WTC11 (cell line): ENCODE results near the gene CEP295NL. TPM values are rescaled to one million over a fixed set of nuclear protein-coding genes. Genes with fewer than 3 reads are reported as not detected.

Source experiments
- ATAC-seq: fragments of 200-7000 bp; cut with Tn5 transposase; 2 replicates; pipeline ENCODE4 v1.10.0; 2021; ENCODE audit warnings: mild to moderate bottlenecking, moderate library complexity
- CTCF ChIA-PET: fragments of 300-600 bp; sonication (Branson Sonifier 250); formaldehyde crosslinking; loops from one replicate; lab custom pipeline; 2021; ENCODE audit warnings: antibody characterized with exemption; lab: Charles Lee
- POLR2A ChIA-PET: fragments of 350-600 bp; sonication (Branson Sonifier 250); formaldehyde crosslinking; loops from one replicate; lab custom pipeline; 2021; ENCODE audit warnings: antibody characterized with exemption; lab: Charles Lee
- DNase-seq: peaks from one replicate; pipeline ENCODE4 v3.0.0; 2021; ENCODE audit warnings: low spot score
- H3K27ac Mint-ChIP-seq: 2 replicates; pipeline ENCODE4 v1.8.0; 2021; ENCODE audit warnings: mixed read lengths
- H3K27me3 Mint-ChIP-seq: 2 replicates; pipeline ENCODE4 v1.8.0; 2021; ENCODE audit warnings: low read depth, mild to moderate bottlenecking, moderate library complexity, mixed read lengths
- H3K36me3 Mint-ChIP-seq: 2 replicates; pipeline ENCODE4 v1.8.0; 2021; ENCODE audit warnings: mixed read lengths
- H3K4me1 Mint-ChIP-seq: 2 replicates; pipeline ENCODE4 v1.8.0; 2022; ENCODE audit warnings: mixed read lengths
- H3K4me3 Mint-ChIP-seq: 2 replicates; pipeline ENCODE4 v1.8.0; 2021; ENCODE audit warnings: mild to moderate bottlenecking, moderate library complexity, mixed read lengths
- H3K9me3 Mint-ChIP-seq: 2 replicates; pipeline ENCODE4 v1.8.0; 2021; ENCODE audit warnings: mixed read lengths
- CBFB ChIP-seq: sonication (generic); formaldehyde crosslinking; IDR thresholded peaks from 2 replicates; pipeline ENCODE4 v1.8.1; 2022; ENCODE audit warnings: mild to moderate bottlenecking, low read depth, missing genetic modification reagents
- CREM ChIP-seq: sonication (generic); formaldehyde crosslinking; IDR thresholded peaks from 2 replicates; pipeline ENCODE4 v1.8.1; 2022; ENCODE audit warnings: mild to moderate bottlenecking, missing genetic modification reagents, moderate library complexity
- GRHL2 ChIP-seq: fragments of 250-450 bp; sonication (Bioruptor Pico); IDR thresholded peaks from 2 replicates; pipeline ENCODE4 v1.8.0; 2022; ENCODE audit warnings: mild to moderate bottlenecking, moderate library complexity; ENCODE audit not compliant: insufficient replicate concordance, severe bottlenecking
- JAZF1 ChIP-seq: fragments of 250-450 bp; sonication (Bioruptor Pico); IDR thresholded peaks from 2 replicates; pipeline ENCODE4 v1.9.0; 2021; ENCODE audit warnings: moderate library complexity, mild to moderate bottlenecking, inconsistent platforms
- NFYB ChIP-seq: sonication (generic); formaldehyde crosslinking; conservative IDR thresholded peaks from 2 replicates; pipeline ENCODE4 v1.8.0; 2022; ENCODE audit warnings: low read depth, missing genetic modification reagents
- TEAD4 ChIP-seq: sonication (generic); formaldehyde crosslinking; IDR thresholded peaks from 2 replicates; pipeline ENCODE4 v1.8.0; 2022; ENCODE audit warnings: mild to moderate bottlenecking, missing genetic modification reagents
- ZNF263 ChIP-seq: sonication (generic); formaldehyde crosslinking; IDR thresholded peaks from 2 replicates; pipeline ENCODE4 v1.8.1; 2022; ENCODE audit warnings: low read depth, mild to moderate bottlenecking, moderate library complexity, missing genetic modification reagents
- total RNA-seq: library from RNA; stranded (reverse); gene quantifications from 3 replicates; pipeline ENCODE4 v1.2.3, GENCODE V29; 2021
- TF ChIP-seq, protein P1 (sequence below): fragments of 250-450 bp; sonication (Bioruptor Pico); IDR thresholded peaks from 2 replicates; pipeline ENCODE4 v1.9.0; 2021; ENCODE audit warnings: mild to moderate bottlenecking, borderline replicate concordance
- TF ChIP-seq, protein P2 (sequence below): sonication (generic); formaldehyde crosslinking; IDR thresholded peaks from 2 replicates; pipeline ENCODE4 v1.8.1; 2023; ENCODE audit warnings: mild to moderate bottlenecking, missing genetic modification reagents, moderate library complexity
- TF ChIP-seq, protein P3 (sequence below): fragments of 250-450 bp; sonication (Bioruptor Pico); conservative IDR thresholded peaks from 2 replicates; pipeline ENCODE4 v1.9.0; 2021; ENCODE audit warnings: mild to moderate bottlenecking
- TF ChIP-seq, protein P4 (sequence below): fragments of 250-450 bp; sonication (Bioruptor Pico); IDR thresholded peaks from 2 replicates; pipeline ENCODE4 v1.9.0; 2021; ENCODE audit warnings: mild to moderate bottlenecking
- TF ChIP-seq, protein P5 (sequence below): sonication (generic); formaldehyde crosslinking; IDR thresholded peaks from 2 replicates; pipeline ENCODE4 v1.8.0; 2022; ENCODE audit warnings: missing genetic modification reagents
- TF ChIP-seq, protein P6 (sequence below): sonication (generic); formaldehyde crosslinking; IDR thresholded peaks from 2 replicates; pipeline ENCODE4 v1.8.0; 2022; ENCODE audit warnings: mild to moderate bottlenecking, missing genetic modification reagents

CEP295NL gene
- total RNA-seq, 1 experiment from 2014 or later = 0.61 TPM

DNA sequence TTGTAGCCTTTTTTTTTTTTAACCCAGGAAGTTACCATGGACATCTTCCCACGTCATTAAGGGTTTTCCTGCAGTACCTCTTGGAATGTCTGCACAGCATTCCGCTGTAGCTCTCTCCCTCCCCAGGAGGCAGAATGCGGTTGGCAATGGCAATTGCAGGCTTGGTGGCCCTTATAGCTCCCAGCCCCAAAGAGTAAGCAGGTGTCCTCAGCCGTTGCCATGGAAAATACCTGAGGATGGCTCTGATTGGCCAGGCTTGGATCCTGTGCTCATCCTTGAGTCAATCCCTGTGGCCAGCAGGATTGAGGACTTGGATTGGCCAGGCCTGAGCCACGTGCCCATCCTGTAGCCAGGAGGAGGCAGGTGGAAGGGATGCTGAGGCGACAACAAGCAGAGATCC lies 37.7 kb upstream of the CEP295NL start:
- Mint-ChIP-seq H3K27ac (no peak overlapping the region), H3K4me3 (no peak overlapping the region), H3K27me3 (no peaks in the 10 kb centered on the region), H3K36me3 (no peaks in the 10 kb centered on the region), H3K4me1 (no peaks in the 10 kb centered on the region), H3K9me3 (no peaks in the 10 kb centered on the region)
- TF ChIP-seq CBFB = no peak
- no peak for TF ChIP-seq CREM (CRISPR knock-in tag)
- TF ChIP-seq, protein P1, sequence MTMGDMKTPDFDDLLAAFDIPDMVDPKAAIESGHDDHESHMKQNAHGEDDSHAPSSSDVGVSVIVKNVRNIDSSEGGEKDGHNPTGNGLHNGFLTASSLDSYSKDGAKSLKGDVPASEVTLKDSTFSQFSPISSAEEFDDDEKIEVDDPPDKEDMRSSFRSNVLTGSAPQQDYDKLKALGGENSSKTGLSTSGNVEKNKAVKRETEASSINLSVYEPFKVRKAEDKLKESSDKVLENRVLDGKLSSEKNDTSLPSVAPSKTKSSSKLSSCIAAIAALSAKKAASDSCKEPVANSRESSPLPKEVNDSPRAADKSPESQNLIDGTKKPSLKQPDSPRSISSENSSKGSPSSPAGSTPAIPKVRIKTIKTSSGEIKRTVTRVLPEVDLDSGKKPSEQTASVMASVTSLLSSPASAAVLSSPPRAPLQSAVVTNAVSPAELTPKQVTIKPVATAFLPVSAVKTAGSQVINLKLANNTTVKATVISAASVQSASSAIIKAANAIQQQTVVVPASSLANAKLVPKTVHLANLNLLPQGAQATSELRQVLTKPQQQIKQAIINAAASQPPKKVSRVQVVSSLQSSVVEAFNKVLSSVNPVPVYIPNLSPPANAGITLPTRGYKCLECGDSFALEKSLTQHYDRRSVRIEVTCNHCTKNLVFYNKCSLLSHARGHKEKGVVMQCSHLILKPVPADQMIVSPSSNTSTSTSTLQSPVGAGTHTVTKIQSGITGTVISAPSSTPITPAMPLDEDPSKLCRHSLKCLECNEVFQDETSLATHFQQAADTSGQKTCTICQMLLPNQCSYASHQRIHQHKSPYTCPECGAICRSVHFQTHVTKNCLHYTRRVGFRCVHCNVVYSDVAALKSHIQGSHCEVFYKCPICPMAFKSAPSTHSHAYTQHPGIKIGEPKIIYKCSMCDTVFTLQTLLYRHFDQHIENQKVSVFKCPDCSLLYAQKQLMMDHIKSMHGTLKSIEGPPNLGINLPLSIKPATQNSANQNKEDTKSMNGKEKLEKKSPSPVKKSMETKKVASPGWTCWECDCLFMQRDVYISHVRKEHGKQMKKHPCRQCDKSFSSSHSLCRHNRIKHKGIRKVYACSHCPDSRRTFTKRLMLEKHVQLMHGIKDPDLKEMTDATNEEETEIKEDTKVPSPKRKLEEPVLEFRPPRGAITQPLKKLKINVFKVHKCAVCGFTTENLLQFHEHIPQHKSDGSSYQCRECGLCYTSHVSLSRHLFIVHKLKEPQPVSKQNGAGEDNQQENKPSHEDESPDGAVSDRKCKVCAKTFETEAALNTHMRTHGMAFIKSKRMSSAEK (CRISPR knock-in tag) = no peak
- no peak for TF ChIP-seq JAZF1
- no peak for TF ChIP-seq GRHL2 (CRISPR knock-in tag)
- TF ChIP-seq, protein P2, sequence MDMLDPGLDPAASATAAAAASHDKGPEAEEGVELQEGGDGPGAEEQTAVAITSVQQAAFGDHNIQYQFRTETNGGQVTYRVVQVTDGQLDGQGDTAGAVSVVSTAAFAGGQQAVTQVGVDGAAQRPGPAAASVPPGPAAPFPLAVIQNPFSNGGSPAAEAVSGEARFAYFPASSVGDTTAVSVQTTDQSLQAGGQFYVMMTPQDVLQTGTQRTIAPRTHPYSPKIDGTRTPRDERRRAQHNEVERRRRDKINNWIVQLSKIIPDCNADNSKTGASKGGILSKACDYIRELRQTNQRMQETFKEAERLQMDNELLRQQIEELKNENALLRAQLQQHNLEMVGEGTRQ = peak; percentile 92
- TF ChIP-seq, protein P3, sequence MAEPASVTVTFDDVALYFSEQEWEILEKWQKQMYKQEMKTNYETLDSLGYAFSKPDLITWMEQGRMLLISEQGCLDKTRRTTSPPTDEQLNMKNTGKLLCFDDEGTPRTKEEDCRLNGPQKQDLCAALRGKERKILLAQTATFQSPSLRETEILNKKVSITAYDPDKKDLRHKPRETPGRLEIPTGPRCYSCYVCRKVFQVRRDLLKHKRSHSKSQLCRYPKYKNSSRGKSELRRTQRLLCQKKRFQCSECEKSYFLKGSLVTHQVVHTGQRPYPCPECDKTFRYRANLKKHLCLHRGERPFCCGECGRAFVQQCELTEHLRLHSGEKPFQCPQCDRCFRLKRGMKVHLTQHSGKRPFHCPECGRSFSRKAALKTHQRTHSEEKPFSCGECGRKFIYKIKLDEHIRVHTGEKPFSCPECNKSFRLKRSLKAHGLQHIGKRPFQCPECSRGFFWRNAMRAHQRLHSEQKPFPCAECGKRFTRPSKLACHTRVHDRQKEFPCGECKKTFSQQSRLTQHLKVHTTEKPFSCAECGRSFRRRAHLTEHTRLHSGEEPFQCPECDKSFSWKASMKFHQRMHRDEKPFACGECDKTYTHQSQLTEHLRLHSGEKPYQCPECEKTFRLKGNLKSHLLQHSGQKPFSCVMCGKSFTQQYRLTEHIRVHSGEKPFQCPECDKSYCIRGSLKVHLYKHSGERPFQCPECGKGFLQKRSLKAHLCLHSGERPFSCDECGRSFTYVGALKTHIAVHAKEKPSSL (CRISPR knock-in tag) = no peak
- TF ChIP-seq ZNF263 (CRISPR knock-in tag) = no peak
- TF ChIP-seq, protein P4, sequence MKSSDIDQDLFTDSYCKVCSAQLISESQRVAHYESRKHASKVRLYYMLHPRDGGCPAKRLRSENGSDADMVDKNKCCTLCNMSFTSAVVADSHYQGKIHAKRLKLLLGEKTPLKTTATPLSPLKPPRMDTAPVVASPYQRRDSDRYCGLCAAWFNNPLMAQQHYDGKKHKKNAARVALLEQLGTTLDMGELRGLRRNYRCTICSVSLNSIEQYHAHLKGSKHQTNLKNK (CRISPR knock-in tag) = no peak
- TF ChIP-seq, protein P5, sequence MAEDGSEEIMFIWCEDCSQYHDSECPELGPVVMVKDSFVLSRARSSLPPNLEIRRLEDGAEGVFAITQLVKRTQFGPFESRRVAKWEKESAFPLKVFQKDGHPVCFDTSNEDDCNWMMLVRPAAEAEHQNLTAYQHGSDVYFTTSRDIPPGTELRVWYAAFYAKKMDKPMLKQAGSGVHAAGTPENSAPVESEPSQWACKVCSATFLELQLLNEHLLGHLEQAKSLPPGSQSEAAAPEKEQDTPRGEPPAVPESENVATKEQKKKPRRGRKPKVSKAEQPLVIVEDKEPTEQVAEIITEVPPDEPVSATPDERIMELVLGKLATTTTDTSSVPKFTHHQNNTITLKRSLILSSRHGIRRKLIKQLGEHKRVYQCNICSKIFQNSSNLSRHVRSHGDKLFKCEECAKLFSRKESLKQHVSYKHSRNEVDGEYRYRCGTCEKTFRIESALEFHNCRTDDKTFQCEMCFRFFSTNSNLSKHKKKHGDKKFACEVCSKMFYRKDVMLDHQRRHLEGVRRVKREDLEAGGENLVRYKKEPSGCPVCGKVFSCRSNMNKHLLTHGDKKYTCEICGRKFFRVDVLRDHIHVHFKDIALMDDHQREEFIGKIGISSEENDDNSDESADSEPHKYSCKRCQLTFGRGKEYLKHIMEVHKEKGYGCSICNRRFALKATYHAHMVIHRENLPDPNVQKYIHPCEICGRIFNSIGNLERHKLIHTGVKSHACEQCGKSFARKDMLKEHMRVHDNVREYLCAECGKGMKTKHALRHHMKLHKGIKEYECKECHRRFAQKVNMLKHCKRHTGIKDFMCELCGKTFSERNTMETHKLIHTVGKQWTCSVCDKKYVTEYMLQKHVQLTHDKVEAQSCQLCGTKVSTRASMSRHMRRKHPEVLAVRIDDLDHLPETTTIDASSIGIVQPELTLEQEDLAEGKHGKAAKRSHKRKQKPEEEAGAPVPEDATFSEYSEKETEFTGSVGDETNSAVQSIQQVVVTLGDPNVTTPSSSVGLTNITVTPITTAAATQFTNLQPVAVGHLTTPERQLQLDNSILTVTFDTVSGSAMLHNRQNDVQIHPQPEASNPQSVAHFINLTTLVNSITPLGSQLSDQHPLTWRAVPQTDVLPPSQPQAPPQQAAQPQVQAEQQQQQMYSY (CRISPR knock-in tag) = no peak
- no peak for TF ChIP-seq TEAD4
- peak; percentile 60 for TF ChIP-seq NFYB
- TF ChIP-seq, protein P6, sequence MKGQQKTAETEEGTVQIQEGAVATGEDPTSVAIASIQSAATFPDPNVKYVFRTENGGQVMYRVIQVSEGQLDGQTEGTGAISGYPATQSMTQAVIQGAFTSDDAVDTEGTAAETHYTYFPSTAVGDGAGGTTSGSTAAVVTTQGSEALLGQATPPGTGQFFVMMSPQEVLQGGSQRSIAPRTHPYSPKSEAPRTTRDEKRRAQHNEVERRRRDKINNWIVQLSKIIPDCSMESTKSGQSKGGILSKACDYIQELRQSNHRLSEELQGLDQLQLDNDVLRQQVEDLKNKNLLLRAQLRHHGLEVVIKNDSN (CRISPR knock-in tag) = peak; percentile 88
- peak; percentile 62 for DNase-seq
- ChIA-PET POLR2A (no interaction called here), CTCF (interaction anchor here (0.9 to 1.3 kb wide), 5 partner anchors 30 to 460 kb away, joined by 3 to 6 read pairs (median 3); no protein-coding TSS in a partner anchor)
- ATAC-seq = peak; percentile 96
